GM18526 (cell line): ENCODE results near the gene VWF.

ENCODE experiments used
- POLR2A ChIP-seq: IDR thresholded peaks from 3 replicates; pipeline ENCODE4 v1.6.1; 2011; ENCODE audit not compliant: insufficient read length; ENCODE audit errors: extremely low read depth

Gene VWF

DNA sequence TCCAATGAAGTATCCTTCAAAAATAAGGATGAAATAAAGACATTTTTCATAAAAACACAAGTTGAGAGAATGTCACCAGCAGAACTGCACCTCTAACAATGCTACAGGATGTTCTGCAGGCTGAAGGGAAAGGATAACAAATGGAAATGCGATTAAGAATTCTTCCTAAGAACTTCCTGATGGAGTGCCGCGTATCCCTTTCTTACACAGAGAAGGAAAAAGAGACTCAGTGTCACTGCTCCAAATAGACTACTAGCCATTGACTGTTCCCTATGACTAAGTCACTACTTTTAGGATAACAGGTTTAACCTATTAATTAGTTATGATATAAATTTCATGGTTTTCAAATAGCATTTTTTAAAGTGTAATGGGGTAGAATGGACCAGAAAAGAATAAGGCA, 182.6 kb downstream of the VWF start:
- no peak for TF ChIP-seq POLR2A

DNA sequence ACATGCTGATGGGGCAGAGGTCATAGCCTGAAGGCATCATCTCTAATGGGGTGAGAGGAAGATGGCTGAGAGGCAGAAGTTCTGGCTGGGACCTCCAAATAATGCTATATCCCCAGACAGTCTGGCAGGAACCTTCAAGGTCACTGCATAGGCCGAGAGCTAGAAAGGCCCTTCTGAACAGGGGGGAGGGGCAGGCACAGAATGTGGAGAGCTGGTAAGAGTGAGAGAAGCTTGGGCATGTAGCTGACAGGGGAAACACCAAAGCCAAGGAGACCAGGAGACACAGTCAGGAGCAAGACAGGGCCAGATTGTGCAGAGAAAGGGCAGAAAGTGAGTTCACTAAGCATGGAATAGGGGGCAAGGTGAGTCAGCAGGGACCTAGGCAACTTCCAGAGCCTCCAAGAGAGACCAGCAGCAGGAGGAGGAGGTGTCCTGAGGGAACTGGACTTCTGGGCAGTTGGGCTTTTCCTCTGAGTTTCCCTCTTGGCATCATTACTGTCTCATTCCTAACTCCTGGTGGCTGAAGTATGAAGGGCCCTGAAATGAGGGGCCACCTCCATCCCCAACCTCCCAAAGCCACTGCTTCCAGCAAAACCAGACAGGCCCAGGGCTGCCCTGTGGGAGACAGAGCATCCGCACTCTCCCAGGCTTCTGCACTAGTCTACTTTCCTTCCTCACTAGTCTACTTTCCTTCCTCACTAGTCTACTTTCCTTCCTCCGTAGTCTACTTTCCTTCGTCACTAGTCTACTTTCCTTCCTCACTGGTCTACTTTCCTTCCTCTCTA, 196.5 kb downstream of the VWF start:
- no peak for TF ChIP-seq POLR2A

DNA sequence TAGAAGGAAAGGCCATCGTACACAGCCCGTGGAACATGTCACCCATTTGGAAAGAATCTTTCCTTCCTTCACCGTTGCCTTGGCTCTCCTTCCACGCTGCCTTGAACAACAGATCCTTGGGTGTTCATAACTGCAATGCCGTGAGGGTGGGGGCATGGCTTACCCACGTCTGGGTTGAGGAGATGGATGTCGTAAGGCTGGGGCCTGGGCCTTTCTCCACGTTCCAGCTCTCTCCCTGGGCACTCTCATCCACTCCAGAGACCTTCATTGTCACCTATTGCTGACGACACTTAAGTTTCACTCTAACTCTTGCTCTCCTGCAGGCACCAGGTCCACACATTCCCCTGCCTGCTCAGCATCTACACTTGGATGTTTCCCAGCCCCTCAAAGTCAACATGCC, 198.8 kb downstream of the VWF start:
- no peak for TF ChIP-seq POLR2A

DNA sequence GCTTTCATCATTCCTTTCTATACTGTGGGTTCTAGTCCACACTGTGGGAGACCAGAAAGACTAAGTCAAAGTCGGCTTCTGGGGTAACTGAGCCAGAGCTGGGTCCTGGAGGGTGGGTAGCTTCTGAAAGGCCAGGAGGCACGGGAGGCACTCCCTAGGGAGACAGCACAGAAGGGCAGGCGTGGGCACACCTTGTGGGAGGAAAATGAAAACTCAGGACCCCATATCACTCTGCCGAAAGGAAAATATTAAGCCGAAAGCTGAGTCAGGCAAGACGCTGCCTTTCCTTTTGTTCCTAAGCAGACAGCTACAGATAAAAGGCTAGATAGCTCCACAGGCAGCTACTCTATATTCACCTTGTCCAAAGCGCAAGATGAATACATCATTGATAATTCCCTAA, 200.1 kb downstream of the VWF start:
- TF ChIP-seq POLR2A, result no peak

DNA sequence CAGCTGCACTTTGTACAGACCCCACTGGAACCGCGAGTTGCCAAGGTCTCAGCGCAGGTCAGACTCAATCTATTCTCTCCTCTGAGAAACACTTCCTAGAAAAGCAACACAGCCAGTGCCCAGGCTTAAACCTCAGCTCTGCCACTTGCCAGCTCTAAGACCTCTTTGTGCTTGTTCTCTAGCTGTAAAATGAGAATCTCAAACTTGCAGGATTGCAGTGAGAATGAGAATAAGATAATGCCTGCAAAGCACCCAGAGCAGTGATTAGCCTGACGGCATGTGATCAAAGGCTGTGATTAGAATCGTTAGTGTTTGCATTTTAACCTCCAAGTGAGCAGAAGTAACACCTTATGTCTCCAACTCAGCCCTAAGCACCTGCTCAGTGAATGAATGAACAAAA, 200.7 kb downstream of the VWF start:
- no peak for TF ChIP-seq POLR2A

DNA sequence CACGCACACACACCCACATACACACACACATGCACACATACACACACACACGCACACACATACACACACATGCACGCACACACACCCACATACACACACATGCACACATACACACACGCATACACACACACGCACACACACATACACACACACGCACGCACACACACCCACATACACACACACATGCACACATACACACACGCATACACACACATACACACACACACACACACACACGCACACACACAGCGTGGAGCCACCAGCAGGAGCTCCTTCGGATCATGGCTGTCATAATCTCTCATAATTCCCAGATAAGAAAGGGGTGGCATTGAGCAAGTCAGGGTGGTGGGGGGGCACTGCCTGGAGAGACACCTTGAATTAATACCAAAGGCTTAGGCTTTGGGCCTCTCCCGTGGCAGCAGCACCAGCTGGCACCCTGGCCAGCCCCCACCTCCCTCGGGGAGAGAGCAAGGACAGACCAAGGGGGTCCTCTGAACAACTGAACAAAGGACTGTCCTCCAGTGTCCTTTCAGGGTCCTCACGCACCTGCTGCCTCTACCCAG, 201.3 kb downstream of the VWF start:
- TF ChIP-seq POLR2A, result no peak

DNA sequence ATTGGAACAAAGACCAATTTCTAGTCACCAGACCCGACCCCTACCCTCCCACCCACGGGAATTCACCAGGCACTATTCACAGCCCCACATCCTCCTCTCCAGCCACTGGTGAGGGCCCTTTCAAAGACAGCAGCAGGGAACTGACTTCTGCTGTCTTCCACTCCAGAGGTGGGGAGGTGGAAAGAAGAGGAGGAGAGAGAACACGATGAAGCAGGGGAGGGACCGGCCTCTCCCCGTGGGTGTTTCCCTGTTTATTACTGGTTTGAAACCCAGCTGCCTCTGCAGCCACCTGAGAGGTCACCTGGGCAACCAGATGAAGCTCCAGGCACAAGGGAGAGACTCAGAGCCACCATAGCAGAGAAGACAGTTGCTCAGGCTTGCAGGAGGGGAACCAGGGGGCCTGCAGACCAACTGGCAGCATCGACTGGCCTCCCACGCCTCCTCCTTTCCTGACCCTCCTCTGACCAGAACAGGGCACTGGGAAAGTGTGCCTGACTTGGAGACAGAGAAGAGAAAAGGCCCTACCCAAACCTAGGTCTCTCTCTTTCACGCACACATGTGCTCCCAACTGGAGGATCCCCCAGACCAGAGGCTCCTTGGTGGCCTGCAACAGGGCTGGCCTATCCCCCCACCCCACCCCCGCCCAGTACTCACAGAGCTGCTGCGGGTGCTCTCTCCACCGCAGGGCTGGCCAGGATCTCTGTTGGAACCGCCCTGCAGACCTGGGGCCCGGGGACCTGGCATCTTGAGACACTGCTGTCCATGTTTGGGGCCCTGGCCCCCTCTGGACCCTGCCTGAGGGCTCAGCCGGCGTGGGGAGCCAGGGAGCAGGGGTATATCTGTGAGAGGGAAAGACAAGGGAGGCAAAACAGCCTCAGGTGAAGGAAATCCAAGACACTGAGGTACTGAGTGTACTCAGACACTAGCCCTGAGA, 202.2 kb downstream of the VWF start:
- TF ChIP-seq POLR2A, result no peak

DNA sequence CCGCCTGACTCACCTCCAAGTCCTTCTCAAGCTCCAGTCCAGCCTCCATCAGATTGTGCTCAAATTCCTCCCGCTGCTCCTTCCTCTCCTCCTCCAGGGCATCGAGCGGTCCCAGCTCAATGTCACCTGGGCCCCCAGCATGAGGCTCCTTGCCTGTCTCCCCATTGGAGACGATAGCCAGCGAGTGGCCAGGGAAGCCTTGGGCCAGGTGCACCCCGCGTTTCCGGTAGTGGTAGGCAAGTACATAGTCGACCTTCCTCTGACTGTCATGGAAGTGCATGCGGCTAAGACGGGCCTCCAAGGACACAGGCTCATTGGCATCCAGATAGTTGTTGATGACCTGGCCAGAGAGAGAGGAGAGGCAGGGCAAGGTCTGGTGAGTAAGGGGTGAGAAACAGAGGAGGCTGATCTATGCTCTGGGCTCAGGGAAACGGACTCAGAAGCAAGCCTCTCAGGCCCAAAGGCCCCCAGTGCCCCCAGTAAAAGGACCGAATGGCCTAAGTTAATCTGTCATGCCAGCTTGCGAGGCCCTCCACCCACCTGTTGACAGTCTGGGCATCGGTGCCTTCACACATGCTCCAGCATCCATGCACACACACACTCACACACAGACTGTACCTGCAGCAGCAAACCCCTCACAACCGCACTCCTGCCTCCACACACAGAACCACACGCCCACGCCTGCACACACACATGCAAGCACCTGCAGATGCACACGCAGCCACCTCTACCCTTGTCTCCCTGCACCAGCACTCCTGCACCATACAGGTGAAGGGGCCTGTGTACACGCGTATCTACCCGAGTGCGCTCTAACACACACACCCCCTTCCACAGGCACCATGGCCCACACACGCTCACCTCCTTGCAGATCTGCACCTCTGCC, 203.2 kb downstream of the VWF start:
- TF ChIP-seq POLR2A, result no peak

DNA sequence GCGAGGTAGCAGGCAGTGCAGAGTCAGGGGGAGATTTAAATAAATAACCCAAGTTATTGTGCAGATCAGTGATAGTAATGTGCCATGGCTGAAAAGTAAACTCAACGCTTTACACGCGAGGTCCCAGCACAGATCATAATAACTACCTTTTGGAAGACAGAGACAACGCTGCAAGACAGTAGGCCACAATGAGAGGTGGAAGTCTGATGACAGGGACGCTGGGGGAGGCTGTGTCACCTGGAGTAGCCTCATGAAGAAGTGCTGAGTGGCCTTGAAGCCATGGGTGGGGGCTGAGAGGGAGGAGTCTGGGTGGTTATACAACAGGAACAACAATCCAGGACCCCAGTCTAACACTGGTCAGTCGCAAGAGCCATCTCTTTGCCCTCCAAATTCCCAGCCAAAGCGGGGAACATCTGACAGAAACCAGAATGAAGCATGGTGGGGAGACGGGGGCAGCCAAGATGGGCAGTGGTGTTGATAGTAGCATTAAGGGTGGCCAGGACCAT, 207.6 kb downstream of the VWF start:
- no peak for TF ChIP-seq POLR2A

DNA sequence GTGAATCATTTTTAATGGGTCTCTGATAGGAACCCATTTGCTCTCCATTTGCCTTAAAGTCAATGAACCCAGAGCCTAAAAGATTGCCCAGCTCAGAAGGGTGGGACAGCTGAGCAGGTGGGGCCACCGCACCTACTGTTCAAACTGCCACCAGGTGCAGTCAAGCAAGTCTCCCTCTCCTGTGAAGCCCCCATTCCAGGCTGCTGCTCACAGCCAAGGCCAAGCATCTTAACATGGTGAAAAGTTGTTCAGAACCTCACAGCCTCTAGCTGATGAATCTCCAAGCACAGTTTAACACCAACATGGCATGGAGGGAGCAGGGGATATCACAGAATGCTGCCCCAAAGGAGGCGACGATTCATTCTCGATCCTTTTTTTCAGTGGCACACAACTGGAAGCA, 209.0 kb downstream of the VWF start:
- TF ChIP-seq POLR2A, result no peak

DNA sequence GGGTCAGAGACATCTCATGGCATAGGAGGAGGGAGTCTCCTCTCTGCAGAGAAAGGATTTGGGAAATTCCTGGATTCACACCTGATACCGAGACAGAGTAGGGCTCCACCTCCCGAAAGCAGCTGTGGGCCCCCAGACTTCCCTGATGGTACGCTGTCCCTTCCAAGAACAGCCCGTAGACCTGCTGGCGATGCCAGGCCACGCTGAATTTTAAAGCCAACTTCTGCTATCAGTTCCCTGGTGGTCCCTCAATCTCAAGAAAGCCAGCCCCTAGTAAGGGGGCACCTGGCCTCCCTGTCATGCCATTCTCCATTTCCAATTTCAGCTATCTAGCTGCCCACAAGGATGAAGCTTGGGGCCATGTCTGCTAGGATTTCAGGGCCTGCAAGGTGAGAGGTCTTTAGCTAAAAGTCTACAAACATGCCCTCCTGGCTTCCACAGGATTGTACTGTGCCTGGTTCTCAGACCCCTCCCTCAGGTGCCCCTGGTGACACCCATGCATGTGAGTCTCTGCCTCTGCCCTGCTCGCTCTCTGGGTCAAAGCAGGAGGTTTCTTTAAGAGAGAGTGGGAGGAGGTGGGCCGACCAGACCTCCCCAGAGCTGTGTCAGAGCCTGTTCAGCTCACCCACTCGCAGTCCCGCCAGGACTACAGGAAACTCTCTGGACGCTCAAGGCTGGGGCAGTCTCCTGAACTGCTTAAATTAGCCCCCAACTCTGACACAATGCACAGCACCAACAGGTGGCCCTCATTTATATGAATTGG, 209.9 kb downstream of the VWF start:
- no peak for TF ChIP-seq POLR2A

DNA sequence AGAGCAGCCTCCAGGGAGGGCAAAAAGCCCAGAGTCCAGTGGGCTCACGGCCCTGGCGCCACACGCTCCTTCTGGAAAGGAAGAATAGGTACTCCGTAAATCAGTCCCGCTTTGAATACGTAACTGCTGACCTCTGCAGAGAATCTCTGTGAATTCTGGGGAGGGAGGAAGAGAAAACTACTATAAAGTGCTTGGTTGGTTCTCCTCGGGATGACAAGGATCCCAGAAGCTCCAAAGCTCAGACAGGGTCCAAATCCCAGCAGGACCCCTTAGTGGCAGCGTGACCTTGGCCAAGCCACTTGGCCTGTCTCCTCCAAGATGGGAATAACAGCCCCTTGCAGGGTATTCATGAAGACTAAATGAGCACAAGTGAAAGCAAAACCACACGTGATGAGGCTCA, 211.1 kb downstream of the VWF start:
- no peak for TF ChIP-seq POLR2A

DNA sequence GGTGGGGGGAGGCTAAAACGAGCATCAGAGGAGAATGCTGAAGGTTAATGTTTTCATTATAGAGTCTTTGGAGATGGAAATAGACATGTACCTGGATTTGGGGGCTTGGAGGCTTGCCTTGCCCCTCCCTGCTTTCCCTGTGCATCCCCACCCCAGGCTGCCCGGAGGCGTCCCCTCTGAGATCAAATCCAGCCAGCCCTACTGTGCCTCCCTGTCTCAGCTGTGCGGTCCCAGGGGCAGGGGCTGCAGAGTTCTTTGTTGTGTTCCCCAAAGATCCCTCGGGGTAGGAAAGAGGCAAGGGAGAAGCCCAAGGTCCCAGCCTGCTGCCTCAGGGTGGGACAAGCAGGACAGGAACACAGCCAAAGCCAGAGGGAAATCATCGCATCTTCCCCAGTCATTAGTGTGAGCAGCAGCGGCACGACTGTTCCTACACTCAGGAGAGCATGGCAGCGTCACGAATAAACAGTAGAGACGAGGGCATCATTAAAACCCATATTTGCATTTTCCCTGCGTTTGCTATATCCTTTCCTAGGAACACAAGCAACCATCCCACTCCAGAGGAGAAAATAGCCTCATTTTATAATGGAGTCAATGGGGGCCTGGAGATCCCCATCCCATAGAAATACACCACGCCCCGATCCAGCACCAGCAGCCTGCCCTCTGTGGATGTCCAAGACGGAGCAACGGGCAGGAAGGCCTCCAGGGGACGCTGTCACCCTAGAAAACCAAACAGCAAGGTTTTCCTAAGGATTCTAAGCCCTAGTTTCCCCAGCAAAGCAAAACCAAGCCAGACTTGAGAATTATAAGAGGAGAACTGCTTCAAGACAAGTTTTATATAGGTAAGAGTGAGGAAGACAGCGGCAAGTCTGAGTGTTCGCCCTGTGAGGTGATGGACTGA, 211.8 kb downstream of the VWF start:
- no peak for TF ChIP-seq POLR2A
